Measurements from ENCODE around the gene LOXL3.
A peak's percentile ranks its signal among the peaks of the same experiment; 100 is the strongest.

Gene LOXL3

GRCh38 chr2:74504591-74504990 is 49.2 kb downstream of the LOXL3 start:
- POLR2A ChIA-PET: interaction anchor here (1.8 to 3.1 kb wide), 3 partner anchors 22 to 46 kb away, joined by 6 to 16 read pairs (median 12); partner anchors contain the start of genes AUP1, DQX1, HTRA2 and WBP1
- peaks cover 4 to 20% of the 10 kb centered on the region in 2 experiments; a peak in 2 of 3 replicates for H3K36me3 ChIP-seq (ENCODE audit: control insufficient read depth in 2 of 2, insufficient read depth in 1 of 2, low read length in 2 of 2)
- H3K4me1 ChIP-seq (ENCODE audit: control insufficient read depth, insufficient read depth, low read length): peaks cover 4% of the 10 kb centered on the region; the same call in 1 of the 2 replicates
- no peak overlapping the region for H3K27ac ChIP-seq (ENCODE audit: extremely low read depth, low read depth, low read length)
- H3K4me3 ChIP-seq (ENCODE audit: low read depth, low read length): no peak overlapping the region
- no peaks in the 10 kb centered on the region for H3K9me3 ChIP-seq (ENCODE audit: control insufficient read depth, insufficient read depth, low read depth, low read length)
- CTCF ChIA-PET: interaction anchor here (1.0 to 2.8 kb wide), 3 partner anchors 15 to 81 kb away, joined by 3 to 13 read pairs (median 6); partner anchors contain the start of genes CCDC142 and TTC31
- TF ChIP-seq ZNF488 (tag by site-specific recombination; IDR thresholded peaks at IDR 0.05): no peak
- no peak for TF ChIP-seq ZFP41 (tag by site-specific recombination; IDR thresholded peaks at IDR 0.05; ENCODE audit: borderline replicate concordance)
- no peak for TF ChIP-seq ZNF843 (tag by site-specific recombination; IDR thresholded peaks at IDR 0.05)
- TF ChIP-seq ZIC2 (tag by site-specific recombination; IDR thresholded peaks at IDR 0.05): no peak
- TF ChIP-seq ZNF530 (tag by site-specific recombination; IDR thresholded peaks at IDR 0.05; ENCODE audit: low read depth): no peak
- no peak for TF ChIP-seq ZNF629 (tag by site-specific recombination; IDR thresholded peaks at IDR 0.05)
- TF ChIP-seq ZNF132 (tag by site-specific recombination; IDR thresholded peaks at IDR 0.05; ENCODE audit: borderline replicate concordance): no peak
- TF ChIP-seq ZNF302 (tag by site-specific recombination; IDR thresholded peaks at IDR 0.05; ENCODE audit: low read depth): no peak
- TF ChIP-seq WT1 (tag by site-specific recombination; IDR thresholded peaks at IDR 0.05): no peak
- no peak for TF ChIP-seq ZNF768 (tag by site-specific recombination; IDR thresholded peaks at IDR 0.05)
- no peak for TF ChIP-seq INSM2 (tag by site-specific recombination; IDR thresholded peaks at IDR 0.05)
- no peak for TF ChIP-seq ZNF544 (tag by site-specific recombination; IDR thresholded peaks at IDR 0.05)
- no peak for TF ChIP-seq ZBTB26 (tag by site-specific recombination; optimal IDR thresholded peaks at IDR 0.05)

- ChIA-PET CTCF (interaction anchor here (0.7 to 2.8 kb wide), 5 partner anchors 12 to 82 kb away, joined by 3 to 13 read pairs (median 3); partner anchors contain the start of genes CCDC142 and TTC31), POLR2A (interaction anchor here (1.2 to 3.1 kb wide), 5 partner anchors 23 to 85 kb away, joined by 3 to 16 read pairs (median 6); partner anchors contain the start of genes AUP1, DQX1, HTRA2 and WBP1)
- no peaks in the 10 kb centered on the region for H3K9me3 ChIP-seq (ENCODE audit: control insufficient read depth, insufficient read depth, low read depth, low read length)
- H3K36me3 ChIP-seq (ENCODE audit: control insufficient read depth in 2 of 2, insufficient read depth in 1 of 2, low read length in 2 of 2): peaks cover 4 to 20% of the 10 kb centered on the region in 2 experiments; a peak in 2 of 3 replicates
- no peak overlapping the region; the same call in 1 of the 2 replicates for H3K27ac ChIP-seq (ENCODE audit: extremely low read depth, low read depth, low read length)
- H3K4me3 ChIP-seq (ENCODE audit: low read depth, low read length): peak overlapping the region; percentile 36
- TF ChIP-seq ZNF76 (tag by site-specific recombination; IDR thresholded peaks at IDR 0.05; ENCODE audit: borderline replicate concordance, low read depth): no peak
- TF ChIP-seq ZNF19 (tag by site-specific recombination; IDR thresholded peaks at IDR 0.05; ENCODE audit: low read depth): no peak
- no peak for TF ChIP-seq ZNF26 (tag by site-specific recombination; IDR thresholded peaks at IDR 0.05)
- TF ChIP-seq ZNF514 (tag by site-specific recombination; IDR thresholded peaks at IDR 0.05): no peak
- no peak for TF ChIP-seq ZNF513 (tag by site-specific recombination; IDR thresholded peaks at IDR 0.05)
- no peak for TF ChIP-seq ZNF274 (IDR thresholded peaks at IDR 0.05; ENCODE audit: low read length)
- TF ChIP-seq ZNF274 (tag by site-specific recombination; IDR thresholded peaks at IDR 0.05; ENCODE audit: borderline replicate concordance): no peak
- no peak for TF ChIP-seq ZNF354C (tag by site-specific recombination; IDR thresholded peaks at IDR 0.05; ENCODE audit: borderline replicate concordance, low read depth)
- TF ChIP-seq ZBTB8A (tag by site-specific recombination; IDR thresholded peaks at IDR 0.05): no peak
- TF ChIP-seq ZNF704 (tag by site-specific recombination; IDR thresholded peaks at IDR 0.05): no peak
- peaks cover 4% of the 10 kb centered on the region; the same call in 1 of the 2 replicates for H3K4me1 ChIP-seq (ENCODE audit: control insufficient read depth, insufficient read depth, low read length)
Measured at GRCh38 chr2:74503506-74504475, 50.0 kb downstream of the LOXL3 start.
